ENCODE results near the gene KAZN.

KAZN gene

GRCh38 chr1:15067148-15067547, 468.7 kb downstream of the KAZN start:
- no peak for DNase-seq (ENCODE audit: low read depth)
- TF ChIP-seq, protein P1, sequence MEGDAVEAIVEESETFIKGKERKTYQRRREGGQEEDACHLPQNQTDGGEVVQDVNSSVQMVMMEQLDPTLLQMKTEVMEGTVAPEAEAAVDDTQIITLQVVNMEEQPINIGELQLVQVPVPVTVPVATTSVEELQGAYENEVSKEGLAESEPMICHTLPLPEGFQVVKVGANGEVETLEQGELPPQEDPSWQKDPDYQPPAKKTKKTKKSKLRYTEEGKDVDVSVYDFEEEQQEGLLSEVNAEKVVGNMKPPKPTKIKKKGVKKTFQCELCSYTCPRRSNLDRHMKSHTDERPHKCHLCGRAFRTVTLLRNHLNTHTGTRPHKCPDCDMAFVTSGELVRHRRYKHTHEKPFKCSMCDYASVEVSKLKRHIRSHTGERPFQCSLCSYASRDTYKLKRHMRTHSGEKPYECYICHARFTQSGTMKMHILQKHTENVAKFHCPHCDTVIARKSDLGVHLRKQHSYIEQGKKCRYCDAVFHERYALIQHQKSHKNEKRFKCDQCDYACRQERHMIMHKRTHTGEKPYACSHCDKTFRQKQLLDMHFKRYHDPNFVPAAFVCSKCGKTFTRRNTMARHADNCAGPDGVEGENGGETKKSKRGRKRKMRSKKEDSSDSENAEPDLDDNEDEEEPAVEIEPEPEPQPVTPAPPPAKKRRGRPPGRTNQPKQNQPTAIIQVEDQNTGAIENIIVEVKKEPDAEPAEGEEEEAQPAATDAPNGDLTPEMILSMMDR (conservative IDR thresholded peaks at IDR 0.05; ENCODE audit: low read length): no peak
- no peak overlapping the region for H3K4me3 ChIP-seq (ENCODE audit: low read length)

GRCh38 chr1:15068152-15068551, 469.7 kb downstream of the KAZN start:
- H3K4me3 ChIP-seq (ENCODE audit: low read length): no peak overlapping the region
- TF ChIP-seq, protein P1 (conservative IDR thresholded peaks at IDR 0.05; ENCODE audit: low read length): no peak
- DNase-seq (ENCODE audit: low read depth): no peak

- TF ChIP-seq, protein P1 (conservative IDR thresholded peaks at IDR 0.05; ENCODE audit: low read length): no peak
- no peak overlapping the region for H3K4me3 ChIP-seq (ENCODE audit: low read length)
- DNase-seq (ENCODE audit: low read depth): no peak
These were observed 470.5 kb downstream of the KAZN start for GRCh38 chr1:15068997-15069396.

GRCh38 chr1:15070145-15070748, 471.8 kb downstream of the KAZN start:
- TF ChIP-seq, protein P1 (conservative IDR thresholded peaks at IDR 0.05; ENCODE audit: low read length): no peak
- no peak overlapping the region for H3K4me3 ChIP-seq (ENCODE audit: low read length)
- no peak for DNase-seq (ENCODE audit: low read depth)

- no peak for DNase-seq (ENCODE audit: low read depth)
- H3K4me3 ChIP-seq (ENCODE audit: low read length): no peak overlapping the region
- TF ChIP-seq, protein P1 (conservative IDR thresholded peaks at IDR 0.05; ENCODE audit: low read length): no peak
These were observed 473.5 kb downstream of the KAZN start for GRCh38 chr1:15071936-15072335.

- no peak for DNase-seq (ENCODE audit: low read depth)
- TF ChIP-seq, protein P1 (conservative IDR thresholded peaks at IDR 0.05; ENCODE audit: low read length): no peak
- H3K4me3 ChIP-seq (ENCODE audit: low read length): no peak overlapping the region
These were observed 475.4 kb downstream of the KAZN start for GRCh38 chr1:15073799-15074308.

- no peak for DNase-seq (ENCODE audit: low read depth)
- TF ChIP-seq, protein P1 (conservative IDR thresholded peaks at IDR 0.05; ENCODE audit: low read length): no peak
These were observed 476.7 kb downstream of the KAZN start for GRCh38 chr1:15075175-15075574.

More at GRCh38 chr1:15075175-15075574, 476.7 kb downstream of the KAZN start:
- H3K4me3 ChIP-seq (ENCODE audit: low read length): no peak overlapping the region
